GM21717 (cell line): ENCODE results near the gene CLEC10A.
"Not testable (repeated sequence)": the region's sequence is repeated elsewhere in the genome, so short reads cannot be mapped to it uniquely, and the experiment has no call there.

Experiments used
- ATAC-seq: cut with Tn5 transposase; IDR thresholded peaks from one replicate; pipeline ENCODE4 v1.9.1; 2021; ENCODE audit warnings: mild to moderate bottlenecking, moderate library complexity; ENCODE audit not compliant: unreplicated experiment

Gene CLEC10A

GRCh38 chr17:7078711-7079110, 1.3 kb downstream of the CLEC10A start:
- ATAC-seq = no peak

DNA sequence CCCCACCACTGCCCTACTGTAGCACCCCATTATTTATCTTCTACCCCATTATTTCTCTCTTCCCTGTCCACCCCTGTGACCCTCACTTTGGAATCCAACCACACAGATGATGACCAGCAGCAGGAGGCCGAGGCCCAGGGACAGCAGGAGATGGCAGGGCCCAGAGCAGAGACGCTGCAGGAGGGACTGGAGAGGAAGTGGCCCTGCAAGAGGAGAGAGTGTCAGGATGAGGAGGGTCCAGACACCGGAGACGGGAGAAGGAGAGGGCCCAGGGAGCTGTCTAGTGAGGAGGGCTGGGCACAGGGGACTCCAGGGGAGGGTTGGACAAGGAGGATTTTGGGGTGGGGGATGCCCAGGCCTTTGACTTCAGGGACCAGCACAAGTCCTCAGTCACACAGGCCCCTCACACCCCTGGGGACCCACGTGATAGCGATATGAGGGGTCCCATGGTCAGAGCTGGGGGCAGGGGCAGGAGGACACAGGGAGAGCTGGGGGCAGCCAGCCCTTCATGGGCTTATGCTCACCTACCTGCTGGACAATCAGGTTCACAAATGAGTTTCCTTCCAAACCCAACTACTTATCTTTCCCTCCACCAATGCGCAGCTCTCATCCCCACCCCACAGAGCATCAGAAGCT, 2.0 kb downstream of the CLEC10A start:
- ATAC-seq = no peak

DNA sequence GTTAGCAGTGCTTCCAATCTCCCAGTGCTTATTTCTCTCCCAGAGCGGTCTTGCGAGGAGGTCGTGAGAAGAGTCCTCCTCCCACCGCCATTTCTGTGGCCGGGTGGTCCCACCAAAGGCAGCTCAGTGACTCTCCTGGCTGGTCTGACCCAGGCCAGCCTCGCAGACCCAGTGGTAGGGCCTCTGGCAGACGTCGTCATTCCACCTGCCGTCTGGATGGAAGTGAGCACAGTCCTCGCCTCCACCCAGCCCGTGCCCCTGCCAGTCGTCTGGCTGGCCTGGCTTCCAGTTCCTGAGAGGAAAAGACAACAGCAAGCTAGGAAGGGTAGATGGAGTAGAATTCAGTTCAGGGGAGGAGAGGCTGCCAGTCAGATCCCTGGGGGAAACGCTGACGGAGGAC, 5.1 kb downstream of the CLEC10A start:
- no peak for ATAC-seq

DNA sequence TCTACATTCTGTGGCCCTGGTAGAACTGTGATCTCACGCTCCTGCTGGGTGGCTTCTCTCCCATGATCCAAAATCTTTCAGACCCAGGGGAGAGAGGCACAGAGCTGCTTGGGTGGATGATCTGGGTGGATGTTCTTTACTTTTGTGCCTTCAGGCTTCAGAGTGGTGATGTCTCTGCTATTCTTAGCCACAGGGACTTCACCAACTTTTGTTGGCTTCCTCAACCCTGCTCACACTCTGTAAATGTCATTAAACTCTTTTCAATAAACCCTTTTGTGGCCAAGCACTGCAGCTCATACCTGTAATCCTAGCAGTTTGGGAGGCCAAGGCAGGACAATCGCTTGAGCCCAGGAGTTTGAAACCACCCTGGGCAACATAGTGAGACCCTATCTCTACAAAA, 7.6 kb downstream of the CLEC10A start:
- no peak for ATAC-seq

- ATAC-seq = no peak
Measured at GRCh38 chr17:7070712-7071111, 9.3 kb downstream of the CLEC10A start.

DNA sequence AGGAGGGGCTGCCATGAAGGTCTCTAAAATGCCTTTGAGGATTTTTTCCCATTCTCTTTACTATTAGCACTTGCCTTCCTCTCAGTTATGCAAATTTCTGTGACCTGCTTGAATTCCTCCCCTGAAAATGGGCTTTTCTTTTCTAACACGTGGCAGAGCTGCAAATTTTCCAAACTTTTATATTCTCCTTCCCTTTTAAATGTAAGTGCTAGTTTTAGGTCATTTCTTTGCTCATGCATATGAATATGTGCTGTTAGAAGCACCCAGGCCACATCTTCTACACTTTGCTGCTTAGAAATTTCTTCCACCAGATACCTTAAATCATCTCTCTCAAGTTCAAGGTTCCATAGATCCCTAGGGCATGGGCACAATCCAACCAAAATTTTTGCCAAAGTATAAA, 11.8 kb downstream of the CLEC10A start:
- no peak for ATAC-seq

DNA sequence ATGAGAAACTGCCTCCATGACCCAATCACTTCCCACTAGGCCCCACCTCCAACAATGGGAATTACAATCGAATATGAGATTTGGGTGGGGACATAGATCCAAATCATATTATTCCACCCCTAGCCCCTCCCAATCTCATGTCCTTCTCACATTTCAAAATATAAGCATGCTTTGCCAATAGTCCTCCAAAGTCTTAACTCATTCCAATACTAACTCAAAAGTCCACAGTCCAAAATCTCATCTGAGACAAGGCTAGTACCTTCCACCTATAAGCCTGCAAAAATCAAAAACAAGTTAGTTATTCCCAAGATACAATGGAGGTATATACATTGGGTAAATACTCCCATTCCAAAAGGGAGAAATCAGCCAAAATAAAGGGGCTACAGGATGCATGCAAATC, 12.9 kb downstream of the CLEC10A start:
- ATAC-seq = no peak

- ATAC-seq = no peak
Measured at GRCh38 chr17:7064261-7064660, 15.8 kb downstream of the CLEC10A start.

DNA sequence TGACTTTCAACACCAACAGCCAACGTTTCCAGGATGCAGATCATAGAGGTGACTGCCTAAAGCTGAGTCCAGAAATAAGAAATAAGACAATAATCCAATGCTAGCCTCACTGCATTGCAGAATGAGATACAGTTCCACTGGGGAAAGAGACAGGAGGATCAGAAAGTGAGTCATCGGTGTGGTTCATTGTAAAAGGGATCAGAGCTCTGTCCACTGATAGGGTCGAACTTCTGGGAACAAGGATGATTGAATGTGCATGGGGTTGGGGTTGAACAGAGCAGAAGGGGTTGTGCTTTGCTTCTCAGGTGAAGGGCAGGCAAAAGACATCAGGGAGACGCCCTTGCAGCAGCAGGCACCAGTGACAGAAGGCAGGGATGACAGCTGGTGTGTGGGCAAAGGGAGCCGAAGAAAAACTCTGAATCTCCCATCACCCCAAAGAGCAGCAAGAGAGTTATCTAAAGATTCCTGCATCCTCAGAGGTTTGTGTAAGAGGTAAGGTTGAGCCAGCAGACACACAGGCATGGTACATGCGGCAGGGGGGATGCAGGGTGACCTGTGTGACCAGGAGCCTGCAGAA, 16.4 kb downstream of the CLEC10A start:
- ATAC-seq = no peak

DNA sequence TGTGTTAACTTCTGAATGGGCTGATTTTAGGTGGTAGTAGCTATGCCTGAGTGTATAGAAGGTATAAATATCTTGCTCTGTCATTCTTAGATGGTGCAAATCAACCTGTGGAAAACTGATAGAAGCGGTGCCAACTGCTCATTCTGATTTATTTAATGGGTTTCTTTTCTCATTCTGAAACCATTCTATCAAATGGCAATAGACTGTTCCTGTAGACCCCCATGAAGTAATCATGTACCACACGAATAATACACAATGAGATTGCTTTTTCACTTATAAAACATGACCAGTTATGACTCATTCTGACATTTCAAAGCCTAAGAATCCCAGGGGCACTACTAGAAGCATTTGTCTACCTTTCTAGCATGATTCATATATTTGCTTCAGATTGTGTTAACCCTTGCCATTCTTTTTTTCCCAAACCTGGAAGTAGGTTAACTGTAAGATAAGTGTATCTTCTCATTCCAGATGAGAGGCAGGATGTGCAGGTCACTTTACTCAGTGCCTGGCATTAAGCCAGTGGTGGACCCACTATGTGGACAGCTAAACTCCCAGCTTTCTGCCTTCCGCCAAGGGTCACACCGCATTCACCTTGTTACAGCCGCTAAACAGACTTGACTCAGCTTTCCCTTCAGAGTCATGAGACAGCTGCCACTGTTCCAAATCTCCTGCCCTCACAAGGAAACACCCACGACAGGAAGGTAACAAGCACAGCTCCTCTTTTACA, 19.7 kb downstream of the CLEC10A start:
- ATAC-seq = no peak

DNA sequence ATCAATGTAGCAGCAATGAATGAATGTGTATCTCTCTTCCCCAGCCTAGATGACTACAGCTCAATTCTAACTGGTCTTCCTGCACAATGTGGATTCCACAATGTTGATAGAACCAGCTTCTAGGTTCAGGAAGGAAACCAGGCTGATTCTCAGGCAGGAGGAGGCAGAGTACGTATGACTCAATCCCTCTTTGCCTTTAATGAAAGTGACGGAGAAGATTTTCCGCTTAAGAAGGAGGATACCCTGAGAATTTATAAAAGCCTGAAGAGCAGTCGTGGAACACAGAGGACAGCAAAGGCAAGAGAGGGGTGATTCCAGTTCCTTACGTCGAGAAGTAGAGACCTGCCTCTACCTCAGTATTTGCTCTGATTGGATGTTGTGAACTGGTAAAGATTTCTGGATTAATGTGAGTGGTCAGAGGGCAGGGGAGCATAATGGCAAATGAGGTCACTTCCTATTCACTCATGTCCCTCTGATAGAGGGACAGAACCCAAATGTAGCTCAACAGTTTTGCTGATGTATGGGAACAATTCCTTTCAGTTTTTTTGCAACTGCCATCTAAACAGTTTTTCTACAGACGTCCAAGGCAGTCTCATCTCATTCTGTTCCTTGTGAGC, 21.1 kb downstream of the CLEC10A start:
- ATAC-seq = no peak

DNA sequence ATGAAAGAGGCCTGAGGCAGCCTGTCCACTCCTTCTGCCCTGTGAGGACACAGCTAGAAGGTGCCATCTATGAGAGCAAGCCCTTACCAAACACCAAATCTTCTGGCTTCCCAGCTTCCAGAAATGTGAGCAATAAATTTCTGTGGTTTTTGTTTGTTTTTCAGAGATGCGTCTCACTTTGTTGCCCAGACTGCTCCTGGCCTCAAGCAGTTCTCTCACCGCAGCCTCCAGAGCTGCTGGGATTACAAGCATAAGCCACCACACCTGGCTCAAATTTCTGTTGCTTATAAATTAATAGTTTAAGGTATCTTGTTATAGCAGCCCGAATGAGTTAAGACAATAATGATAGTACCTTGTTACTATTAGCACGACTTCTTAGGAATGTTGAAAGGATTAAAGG, 23.7 kb downstream of the CLEC10A start:
- ATAC-seq = no peak

DNA sequence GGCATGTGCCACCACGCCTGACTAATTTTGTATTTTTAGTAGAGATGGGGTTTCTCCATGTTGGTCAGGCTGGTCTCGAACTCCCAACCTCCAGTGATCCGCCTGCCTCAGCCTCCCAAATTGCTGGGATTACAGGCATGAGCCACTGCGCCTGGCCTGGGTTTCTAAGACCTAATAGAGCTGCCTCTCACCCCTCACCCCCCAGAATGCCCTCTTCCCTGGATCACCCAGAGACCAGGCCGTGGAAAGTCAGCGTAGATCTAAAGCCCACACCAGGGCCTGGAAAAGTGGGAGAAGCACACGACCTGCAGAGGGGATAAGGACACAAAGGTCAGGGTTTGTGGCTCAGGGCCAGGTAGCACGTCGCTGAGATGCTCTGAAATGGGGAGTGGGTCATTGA, 29.5 kb downstream of the CLEC10A start:
- ATAC-seq = not testable (repeated sequence)

GRCh38 chr17:7048968-7049367, 31.1 kb downstream of the CLEC10A start:
- ATAC-seq = no peak

DNA sequence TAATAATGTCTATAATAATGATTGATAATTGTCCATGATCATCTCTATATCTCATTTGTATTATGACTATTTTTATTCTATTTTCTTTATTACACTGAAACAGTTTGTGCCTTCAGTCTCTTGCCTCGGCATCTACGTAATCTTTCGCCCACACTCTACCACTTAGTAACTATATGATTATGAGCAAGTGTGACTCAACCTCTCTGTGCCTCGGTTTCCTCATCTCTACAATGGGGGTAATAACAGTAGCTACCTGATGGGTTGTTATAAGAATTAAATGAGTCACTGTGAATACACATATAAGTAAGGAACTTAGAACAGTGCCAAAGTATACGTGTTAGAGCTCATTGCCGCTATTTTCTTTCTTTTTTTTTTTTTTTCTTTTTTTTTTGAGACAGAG, 32.5 kb downstream of the CLEC10A start:
- no peak for ATAC-seq

DNA sequence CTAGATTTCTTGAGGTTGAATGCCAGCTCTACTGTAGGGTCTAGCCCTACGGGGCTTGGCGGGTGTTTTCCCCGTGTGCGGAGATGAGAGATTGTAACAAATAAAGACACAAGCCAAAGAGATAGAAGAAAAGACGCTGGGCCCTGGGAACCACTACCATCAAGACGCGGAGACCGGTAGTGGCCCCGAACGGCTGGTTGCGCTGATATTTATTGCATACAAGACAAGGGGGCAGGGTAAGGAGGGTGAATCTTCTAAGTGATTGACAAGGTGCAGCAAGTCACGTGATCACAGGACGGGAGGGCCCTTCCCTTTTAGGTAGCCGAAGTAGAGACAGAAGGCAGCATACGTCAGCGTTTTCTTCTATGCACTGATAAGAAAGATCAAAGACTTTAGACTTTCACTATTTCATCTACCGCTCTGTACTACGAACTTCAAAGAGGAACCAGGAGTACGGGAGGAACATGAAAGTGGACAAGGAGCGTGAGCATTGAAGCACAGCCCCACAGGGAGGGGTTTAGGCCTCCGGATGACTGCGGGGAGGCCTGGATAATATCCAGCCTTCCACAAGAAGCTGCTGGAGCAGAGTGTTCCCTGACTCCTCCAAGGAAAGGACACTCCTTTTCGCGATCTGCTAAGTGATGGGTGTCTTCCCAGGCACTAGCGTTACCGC, 33.2 kb downstream of the CLEC10A start:
- ATAC-seq = not testable (repeated sequence)

DNA sequence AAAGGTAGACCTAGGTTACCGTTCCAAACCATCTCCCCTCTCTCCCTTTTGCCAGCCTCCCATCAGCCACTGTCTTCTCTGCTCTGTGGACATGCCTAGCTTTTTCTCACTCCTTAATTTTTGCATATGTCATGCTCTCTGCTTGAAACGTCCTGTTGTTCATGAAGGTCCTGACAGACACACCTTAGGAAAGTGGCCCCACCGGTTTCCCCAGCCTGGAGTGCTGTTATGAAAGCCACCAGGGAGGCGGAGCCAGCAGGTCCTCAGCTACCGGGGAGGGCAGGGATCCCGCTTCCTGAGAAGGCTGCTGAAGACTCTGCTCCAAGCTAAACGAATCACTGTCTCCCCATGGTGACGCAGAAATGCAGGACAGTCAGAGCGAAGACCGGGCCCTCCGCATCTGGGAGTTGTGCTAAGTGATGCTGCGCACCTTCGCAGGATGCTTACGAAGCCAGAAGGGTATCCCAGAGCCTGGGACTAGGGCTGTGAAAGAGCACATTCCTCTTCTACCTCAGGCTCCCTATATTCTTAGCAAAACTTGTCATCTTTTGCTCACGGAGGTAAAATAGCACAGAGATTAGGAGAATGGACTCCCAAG, 33.8 kb downstream of the CLEC10A start:
- ATAC-seq = no peak

DNA sequence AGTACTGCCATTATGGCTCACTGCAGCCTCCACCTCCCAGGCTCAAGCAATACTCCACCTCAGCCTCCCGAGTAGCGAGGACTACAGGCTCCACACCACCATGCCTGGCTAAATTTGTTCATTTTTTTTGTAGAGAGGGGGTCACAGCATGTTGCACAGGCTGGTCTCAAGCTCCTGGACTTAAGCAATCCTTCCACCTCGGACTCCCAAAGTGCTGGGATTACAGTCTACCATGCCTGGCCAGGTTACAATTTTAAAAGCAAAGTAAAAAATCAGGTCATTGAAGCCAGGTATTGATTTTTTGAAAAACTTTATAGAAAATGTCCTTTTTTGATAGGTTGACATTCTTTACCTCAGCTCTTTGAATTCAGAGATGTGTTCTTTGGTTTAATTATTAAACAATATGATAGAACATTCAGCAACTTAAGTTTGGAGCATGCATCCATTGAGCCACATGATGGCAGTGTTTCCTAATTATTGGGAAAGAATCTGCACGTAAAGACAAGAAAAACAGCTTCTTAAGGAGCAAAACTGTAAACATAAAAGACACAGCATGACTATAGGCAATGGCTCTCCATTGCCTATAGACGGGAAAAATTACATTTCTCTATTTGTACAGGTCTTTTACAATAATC, 34.4 kb downstream of the CLEC10A start:
- no peak for ATAC-seq

GRCh38 chr17:7043497-7044198, 36.4 kb downstream of the CLEC10A start, which contains the start of gene SLC16A11:
TSS of gene SLC16A11 (minus strand) at chr17:7044092. CDS start at chr17:7043513, 579 bp downstream.
- no peak for ATAC-seq

GRCh38 chr17:7043182-7043496, 36.9 kb downstream of the CLEC10A start:
- ATAC-seq = no peak
